Pancreas (tissue), 10 donors: ENCODE data around the gene FAT2. TPM values are rescaled to one million over a fixed set of nuclear protein-coding genes. Genes with fewer than 3 reads are reported as not detected.

Experiments
- ATAC-seq, 4 donors: fragments of 200-7000 bp; cut with Tn5 transposase; one replicate each; pipeline versions ENCODE4 v1.8.0 to v1.9.1; 2020; ENCODE audit warnings: mild to moderate bottlenecking in 4 of 4, moderate library complexity in 4 of 4
- DNase-seq, 6 donors: peaks; one replicate each; pipeline ENCODE4 v3.0.0-alpha.2; 2020
- FAIRE-seq: peaks from 2 replicates; lab custom pipeline; 2012; peaks lifted over from hg19 to GRCh38; lab: Jason Lieb, UNC
- H3K27ac ChIP-seq, 4 donors: fragments of 200-600 bp; sonication (generic); 1 replicate in 3 of 4; 2 replicates in 1 of 4; pipeline versions ENCODE4 v1.5.0 to v1.8.0; 2020
- H3K27me3 ChIP-seq, 4 donors: fragments of 200-600 bp; one replicate each; pipeline ENCODE4 v1.8.0; 2021
- H3K36me3 ChIP-seq, 3 donors: fragments of 200-600 bp; sonication (generic) in 1 of 3; one replicate each; pipeline versions ENCODE4 v1.5.0 to v1.8.0; 2020 to 2021
- H3K4me1 ChIP-seq, 3 donors: fragments of 200-600 bp; one replicate each; pipeline ENCODE4 v1.8.0; 2021
- H3K4me3 ChIP-seq, 4 donors: fragments of 200-600 bp; sonication (generic) in 2 of 4; one replicate each; pipeline versions ENCODE4 v1.5.0 to v1.8.0; 2020 to 2021
- H3K9me3 ChIP-seq, 4 donors: fragments of 200-600 bp; one replicate each; pipeline ENCODE4 v1.8.0; 2021
- WGBS, 2 donors: extraction: QIAGEN DNeasy Blood & Tissue Kit; methylation state at CpG; one replicate each; pipeline ENCODE4 v1.1.7; 2013; 5-methylcytosine and 5-hydroxymethylcytosine counted together
- intact Hi-C, 3 donors: fragments of 100-400 bp; cut with DNase I; formaldehyde crosslinking; loops; one replicate each; pipeline versions ENCODE4 v1.11.1 to v1.14.2; 2022
- polyA plus RNA-seq, 2 donors: library from polyadenylated mRNA; stranded (reverse); fragments of 200-250 nt; gene quantifications; one replicate each; pipeline ENCODE4 v1.2.3, GENCODE V29; 2013
- total RNA-seq, 6 donors: library from RNA; stranded (reverse); fragmentation: NEBNext Ultra II Directional in 4 of 6; extraction: Animal tissue kit (Norgen Biotek cat#: 25700) in 4 of 6; gene quantifications; one replicate each; pipeline versions ENCODE4 v1.2.1 to v1.2.4, GENCODE V29; 2021 to 2023
- TF ChIP-seq, protein P1 (sequence below), 4 donors: fragments of 200-600 bp; sonication (generic) in 3 of 4; IDR thresholded peaks; one replicate each; pipeline versions ENCODE4 v1.5.0 to v1.8.0; 2021; ENCODE audit warnings: antibody characterized with exemption in 4 of 4
- donor health status: healthy with polysubstance abuse.
- donor health status: DM: no; HTN: no; CAD: no; lungs with moderate emphysema.
- donor health status: DM: no; HTN: no; CAD: no.
- donor health status: control.
- donor health status: control.
- donor health status: Bipolar disorder and iron deficiency.
- donor health status: DM: yes; HTN: yes; CAD: no.
- donor health status: DM: no; HTN: no; CAD: no.
- donor health status: DM: no; HTN: no; CAD: no.
- donor health status: DM: yes; HTN: yes; CAD: no.

Gene FAT2
- total and polyA plus RNA-seq, 8 donors: under 0.01 to 0.06 (median 0.03) TPM; not detected in 4

DNA sequence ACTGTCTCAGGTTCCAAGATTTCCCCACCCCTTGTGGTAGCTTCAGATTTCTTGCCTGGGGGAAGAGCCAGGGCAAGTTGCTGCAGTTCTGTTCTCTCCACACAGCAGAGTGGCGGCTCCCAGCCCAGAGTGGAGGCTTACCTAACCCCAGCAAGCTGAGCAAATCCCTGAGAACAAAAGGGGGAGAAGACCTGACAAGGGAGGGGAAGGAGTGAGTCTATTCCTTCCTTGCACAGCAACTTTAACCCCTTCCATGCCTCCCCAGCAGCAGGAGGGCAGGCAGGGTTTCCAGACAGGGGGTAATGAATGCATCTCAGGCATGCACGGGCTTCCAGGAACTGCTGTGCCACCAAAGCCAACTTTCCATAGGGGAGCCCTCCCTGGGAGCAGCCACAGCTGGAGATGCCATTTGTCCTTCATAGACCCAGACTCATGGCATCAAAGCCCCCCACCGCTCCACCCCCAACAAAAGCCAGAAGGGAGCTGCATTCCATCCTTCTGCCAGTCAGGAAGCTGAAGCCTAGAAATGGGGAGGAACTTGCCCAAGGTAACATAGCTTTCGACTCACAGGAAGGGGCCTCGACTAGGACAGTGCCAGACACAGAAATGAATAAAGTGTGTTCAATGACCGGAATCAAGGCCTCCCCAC is 28.8 kb upstream of the FAT2 start:
- Histone ChIP-seq H3K4me3 (no peak overlapping the region), H3K27ac (no peak overlapping the region), H3K9me3 (no peaks in the 10 kb centered on the region), H3K27me3 (peaks cover 0 to 4% (median 0%) of the 10 kb centered on the region in 4 donors), H3K4me1 (no peaks in the 10 kb centered on the region), H3K36me3 (no peaks in the 10 kb centered on the region)
- TF ChIP-seq, protein P1, sequence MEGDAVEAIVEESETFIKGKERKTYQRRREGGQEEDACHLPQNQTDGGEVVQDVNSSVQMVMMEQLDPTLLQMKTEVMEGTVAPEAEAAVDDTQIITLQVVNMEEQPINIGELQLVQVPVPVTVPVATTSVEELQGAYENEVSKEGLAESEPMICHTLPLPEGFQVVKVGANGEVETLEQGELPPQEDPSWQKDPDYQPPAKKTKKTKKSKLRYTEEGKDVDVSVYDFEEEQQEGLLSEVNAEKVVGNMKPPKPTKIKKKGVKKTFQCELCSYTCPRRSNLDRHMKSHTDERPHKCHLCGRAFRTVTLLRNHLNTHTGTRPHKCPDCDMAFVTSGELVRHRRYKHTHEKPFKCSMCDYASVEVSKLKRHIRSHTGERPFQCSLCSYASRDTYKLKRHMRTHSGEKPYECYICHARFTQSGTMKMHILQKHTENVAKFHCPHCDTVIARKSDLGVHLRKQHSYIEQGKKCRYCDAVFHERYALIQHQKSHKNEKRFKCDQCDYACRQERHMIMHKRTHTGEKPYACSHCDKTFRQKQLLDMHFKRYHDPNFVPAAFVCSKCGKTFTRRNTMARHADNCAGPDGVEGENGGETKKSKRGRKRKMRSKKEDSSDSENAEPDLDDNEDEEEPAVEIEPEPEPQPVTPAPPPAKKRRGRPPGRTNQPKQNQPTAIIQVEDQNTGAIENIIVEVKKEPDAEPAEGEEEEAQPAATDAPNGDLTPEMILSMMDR (IDR thresholded peaks at IDR 0.05): no peak
- peak in 1 of 4 donors; percentile 49 for ATAC-seq
- WGBS, 2 donors: 54 to 65% methylated on average over 6 of the region's 6 CpGs
- intact Hi-C loops: no loop called here
- DNase-seq: no peak
- FAIRE-seq: no peak

GRCh38 chr5:151618907-151619306 is 27.8 kb upstream of the FAT2 start:
- Histone ChIP-seq H3K9me3 (no peaks in the 10 kb centered on the region), H3K27me3 (peaks cover 0 to 4% (median 0%) of the 10 kb centered on the region in 4 donors)

DNA sequence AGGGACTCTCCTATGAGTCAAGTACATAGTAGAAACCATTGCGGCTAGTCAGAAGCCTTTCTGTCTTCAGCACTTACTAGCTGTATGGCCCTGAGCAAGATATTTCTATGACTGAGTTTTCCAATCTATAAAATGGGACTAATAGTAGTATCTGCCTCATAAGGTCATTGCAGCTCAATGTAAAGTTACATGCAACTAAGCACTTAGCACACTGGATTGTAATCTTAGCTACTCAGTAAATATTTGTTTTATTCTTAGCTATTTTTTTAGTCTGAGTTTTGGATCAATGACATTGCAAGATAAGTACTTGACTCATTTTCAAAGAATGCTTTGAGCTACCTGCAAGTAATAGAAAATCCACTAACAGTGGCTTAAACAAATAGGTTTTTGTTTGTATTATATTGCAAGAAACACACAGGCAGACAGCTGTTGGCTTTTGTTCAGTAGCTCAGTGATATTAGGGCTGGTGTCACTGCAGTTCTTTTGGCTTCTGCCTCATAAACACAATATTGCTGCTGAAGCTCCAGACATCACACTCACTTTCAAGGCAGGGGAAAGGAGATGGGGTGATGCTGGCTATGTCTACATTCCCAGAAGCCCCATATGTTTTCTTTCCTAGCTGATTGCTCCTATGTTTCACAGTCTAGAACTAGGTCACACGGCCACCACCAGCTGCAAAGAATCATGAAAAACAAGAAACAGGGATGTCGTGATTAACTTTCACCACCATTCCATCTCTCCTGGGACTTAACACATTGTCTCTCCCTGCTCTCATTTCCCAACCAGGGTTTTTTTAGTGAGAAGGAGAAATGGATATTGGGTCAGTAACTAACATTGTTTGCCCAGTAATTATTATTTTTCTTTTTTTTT is 26.9 kb upstream of the FAT2 start:
- no peaks in the 10 kb centered on the region for H3K4me1 ChIP-seq
- no peak overlapping the region for H3K4me3 ChIP-seq
- peak; percentile 29 to 88 (median 43) for ATAC-seq
- no peak for FAIRE-seq
- no peaks in the 10 kb centered on the region for H3K36me3 ChIP-seq
- WGBS, 2 donors: 72 to 75% methylated on average over 3 of the region's 3 CpGs
- no peaks in the 10 kb centered on the region for H3K9me3 ChIP-seq
- intact Hi-C loops: no loop called here
- no peak for DNase-seq
- peaks cover 0 to 4% (median 0%) of the 10 kb centered on the region in 4 donors for H3K27me3 ChIP-seq
- TF ChIP-seq, protein P1 (IDR thresholded peaks at IDR 0.05): no peak
- H3K27ac ChIP-seq: no peak overlapping the region

More at GRCh38 chr5:151618907-151619306, 27.8 kb upstream of the FAT2 start:
- Histone ChIP-seq H3K4me3 (no peak overlapping the region), H3K27ac (no peak overlapping the region), H3K4me1 (no peaks in the 10 kb centered on the region), H3K36me3 (no peaks in the 10 kb centered on the region)
- DNase-seq: no peak
- 22 to 26% methylated on average over 2 of the region's 2 CpGs for WGBS, 2 donors
- ATAC-seq: no peak
- no peak for FAIRE-seq
- TF ChIP-seq, protein P1 (IDR thresholded peaks at IDR 0.05): no peak
- intact Hi-C loops: no loop called here

DNA sequence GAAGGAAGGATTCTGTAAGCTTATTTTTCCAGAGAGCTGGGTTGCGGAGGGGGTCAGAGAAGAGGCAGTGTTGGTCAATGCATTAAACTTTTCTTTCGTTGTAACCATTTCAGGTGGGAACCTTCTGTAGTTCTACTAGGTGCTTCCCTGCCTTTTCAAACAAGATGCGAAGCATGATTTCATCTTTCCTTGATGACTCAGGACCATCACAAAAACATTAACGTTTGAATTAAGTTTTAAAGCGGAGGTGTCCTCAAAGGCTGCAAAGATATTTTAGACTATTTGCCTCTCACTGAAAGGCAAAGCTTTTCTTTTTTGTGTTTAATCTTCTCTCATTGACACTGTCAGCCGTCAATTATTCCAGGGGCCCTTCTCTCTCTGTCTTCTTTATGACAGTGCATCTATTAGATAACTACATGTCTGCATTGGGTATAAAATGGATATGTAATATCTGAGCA is 26.3 kb upstream of the FAT2 start:
- Histone ChIP-seq H3K9me3 (no peaks in the 10 kb centered on the region), H3K36me3 (no peaks in the 10 kb centered on the region), H3K27me3 (peaks cover 0 to under 1% (median 0%) of the 10 kb centered on the region in 4 donors), H3K27ac (no peak overlapping the region), H3K4me3 (no peak overlapping the region), H3K4me1 (no peaks in the 10 kb centered on the region)
- no peak for ATAC-seq
- intact Hi-C loops: no loop called here
- TF ChIP-seq, protein P1 (IDR thresholded peaks at IDR 0.05): no peak
- no peak for DNase-seq
- no peak for FAIRE-seq
- WGBS, 2 donors: 76 to 86% methylated on average over 6 of the region's 6 CpGs
